ENCODE data around the gene CCDC174. TPM values are rescaled to one million over a fixed set of nuclear protein-coding genes. Genes with fewer than 3 reads are reported as not detected.
"Not testable (repeated sequence)": the region's sequence is repeated elsewhere in the genome, so short reads cannot be mapped to it uniquely, and the experiment has no call there.

The CCDC174 gene
- 10 to 100 TPM; 32.4 to 41.3 (median 36.3) TPM for polyA plus RNA-seq (ENCODE audit: insufficient read length in 3 of 3)
- long read RNA-seq, donor 1, partial matches to known transcripts, result 0 of 2 reads
- long read RNA-seq, donor 1, other reads (novel, unspliced or antisense), result 0 of 2 reads
- long read RNA-seq, donor 2, partial matches to known transcripts, result 0 of 2 reads
- long read RNA-seq, donor 2, other reads (novel, unspliced or antisense), result 0 of 2 reads
- long read RNA-seq, donor 3, partial matches to known transcripts, result 0 of 5 reads
- long read RNA-seq, donor 3, other reads (novel, unspliced or antisense), result 0 of 5 reads
- long read RNA-seq, donor 4, partial matches to known transcripts, result 0 of 6 reads
- long read RNA-seq, donor 4, other reads (novel, unspliced or antisense), result 0 of 6 reads
- long read RNA-seq, donor 5, result 0 reads
- long read RNA-seq, donor 6, partial matches to known transcripts, result 0 of 8 reads
- long read RNA-seq, donor 6, other reads (novel, unspliced or antisense), result 0 of 8 reads
- long read RNA-seq, donor 7, partial matches to known transcripts, result 0 of 4 reads
- long read RNA-seq, donor 7, other reads (novel, unspliced or antisense), result 0 of 4 reads
- long read RNA-seq, donor 8, partial matches to known transcripts, result 5 of 11 reads
- long read RNA-seq, donor 8, other reads (novel, unspliced or antisense), result 0 of 11 reads
- long read RNA-seq, donor 9, transcript CCDC174-202 (11 exons, 2,942 nt), result major isoform, 5 of 8 reads
- long read RNA-seq, donor 9, partial matches to known transcripts, result 0 of 8 reads
- long read RNA-seq, donor 9, other reads (novel, unspliced or antisense), result 0 of 8 reads
- long read RNA-seq, donor 10, partial matches to known transcripts, result 0 of 2 reads
- long read RNA-seq, donor 10, other reads (novel, unspliced or antisense), result 0 of 2 reads
- long read RNA-seq, donor 11, partial matches to known transcripts, result 0 of 4 reads
- long read RNA-seq, donor 11, other reads (novel, unspliced or antisense), result 0 of 4 reads
- long read RNA-seq, donor 12, partial matches to known transcripts, result 0 of 4 reads
- long read RNA-seq, donor 12, other reads (novel, unspliced or antisense), result 0 of 4 reads
- long read RNA-seq, donor 13, partial matches to known transcripts, result 14 of 17 reads
- long read RNA-seq, donor 13, other reads (novel, unspliced or antisense), result 0 of 17 reads
- long read RNA-seq, donor 14, partial matches to known transcripts, result 5 of 7 reads
- long read RNA-seq, donor 14, other reads (novel, unspliced or antisense), result 0 of 7 reads
- long read RNA-seq, donor 15, partial matches to known transcripts, result 0 of 1 reads
- long read RNA-seq, donor 15, other reads (novel, unspliced or antisense), result 0 of 1 reads
- long read RNA-seq, donor 16, transcript CCDC174-202 (11 exons, 2,942 nt), result major isoform, 8 of 30 reads
- long read RNA-seq, donor 16, partial matches to known transcripts, result 14 of 30 reads
- long read RNA-seq, donor 16, other reads (novel, unspliced or antisense), result 0 of 30 reads

GRCh38 chr3:14651440-14652251, at the start of gene CCDC174:
Gene CCDC174, plus strand, starts transcription at chr3:14651762. Its CDS starts 75 bp downstream, at chr3:14651837.
- peak; percentile 95 to 100 (median 98) for DNase-seq (ENCODE audit: extremely low read depth in 1 of 11, low read depth in 9 of 11, low spot score in 4 of 11)

GRCh38 chr3:14602006-14602803, 49.4 kb upstream of the CCDC174 start:
- DNase-seq (ENCODE audit: extremely low read depth in 1 of 11, low read depth in 9 of 11, low spot score in 4 of 11), result no peak

- DNase-seq (ENCODE audit: extremely low read depth in 1 of 11, low read depth in 9 of 11, low spot score in 4 of 11), result no peak
Observed at GRCh38 chr3:14602804-14603644, 48.5 kb upstream of the CCDC174 start.

- no peak for DNase-seq (ENCODE audit: extremely low read depth in 1 of 11, low read depth in 9 of 11, low spot score in 4 of 11)
Observed at GRCh38 chr3:14605067-14605466, 46.5 kb upstream of the CCDC174 start.

GRCh38 chr3:14605744-14606143, 45.8 kb upstream of the CCDC174 start:
- DNase-seq (ENCODE audit: extremely low read depth in 1 of 11, low read depth in 9 of 11, low spot score in 4 of 11), result no peak

- DNase-seq (ENCODE audit: extremely low read depth in 1 of 11, low read depth in 9 of 11, low spot score in 4 of 11), result no peak
Observed at GRCh38 chr3:14606669-14607339, 44.8 kb upstream of the CCDC174 start.

- no peak for DNase-seq (ENCODE audit: extremely low read depth in 1 of 11, low read depth in 9 of 11, low spot score in 4 of 11)
Observed at GRCh38 chr3:14608298-14608697, 43.3 kb upstream of the CCDC174 start.

- DNase-seq (ENCODE audit: extremely low read depth in 1 of 11, low read depth in 9 of 11, low spot score in 4 of 11), result not testable (repeated sequence)
Observed at GRCh38 chr3:14609058-14609457, 42.5 kb upstream of the CCDC174 start.

GRCh38 chr3:14609506-14609905, 42.1 kb upstream of the CCDC174 start:
- no peak for DNase-seq (ENCODE audit: extremely low read depth in 1 of 11, low read depth in 9 of 11, low spot score in 4 of 11)

- no peak for DNase-seq (ENCODE audit: extremely low read depth in 1 of 11, low read depth in 9 of 11, low spot score in 4 of 11)
Observed at GRCh38 chr3:14609941-14610340, 41.6 kb upstream of the CCDC174 start.

- no peak for DNase-seq (ENCODE audit: extremely low read depth in 1 of 11, low read depth in 9 of 11, low spot score in 4 of 11)
Observed at GRCh38 chr3:14614189-14614588, 37.4 kb upstream of the CCDC174 start.

- no peak for DNase-seq (ENCODE audit: extremely low read depth in 1 of 11, low read depth in 9 of 11, low spot score in 4 of 11)
Observed at GRCh38 chr3:14614862-14615261, 36.7 kb upstream of the CCDC174 start.

- no peak for DNase-seq (ENCODE audit: extremely low read depth in 1 of 11, low read depth in 9 of 11, low spot score in 4 of 11)
Observed at GRCh38 chr3:14616606-14617507, 34.7 kb upstream of the CCDC174 start.

GRCh38 chr3:14617508-14618023, 34.0 kb upstream of the CCDC174 start:
- DNase-seq (ENCODE audit: extremely low read depth in 1 of 11, low read depth in 9 of 11, low spot score in 4 of 11), result no peak

GRCh38 chr3:14619605-14620004, 32.0 kb upstream of the CCDC174 start:
- no peak for DNase-seq (ENCODE audit: extremely low read depth in 1 of 11, low read depth in 9 of 11, low spot score in 4 of 11)
